GM12872 (cell line): ENCODE measurements around the gene RCC1.

Experiments
- TF ChIP-seq, protein P1 (sequence below): IDR thresholded peaks from 3 replicates; pipeline ENCODE4 v1.5.1; 2011; ENCODE audit warnings: low read depth, mild to moderate bottlenecking, low read length, moderate library complexity; ENCODE audit not compliant: insufficient read depth

The RCC1 gene

DNA sequence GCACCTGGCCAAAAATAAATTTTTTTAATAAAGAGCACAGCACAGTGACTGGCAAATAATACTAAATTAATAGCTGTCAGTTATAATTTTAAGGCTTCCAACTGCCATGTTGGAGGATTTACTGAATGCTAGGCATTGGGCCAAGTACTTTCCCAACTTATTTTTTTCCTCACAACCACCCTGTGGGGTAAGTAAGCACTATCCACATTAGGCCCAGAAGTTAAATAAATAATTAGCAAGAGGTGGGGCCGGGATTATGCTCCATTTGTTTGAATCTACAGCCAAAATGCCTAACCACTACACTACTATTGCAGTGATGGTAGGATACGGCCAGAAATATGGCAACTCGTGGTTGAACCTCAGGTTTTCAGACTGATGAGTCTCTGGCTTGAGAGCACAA, 42.5 kb downstream of the RCC1 start:
- TF ChIP-seq, protein P1, sequence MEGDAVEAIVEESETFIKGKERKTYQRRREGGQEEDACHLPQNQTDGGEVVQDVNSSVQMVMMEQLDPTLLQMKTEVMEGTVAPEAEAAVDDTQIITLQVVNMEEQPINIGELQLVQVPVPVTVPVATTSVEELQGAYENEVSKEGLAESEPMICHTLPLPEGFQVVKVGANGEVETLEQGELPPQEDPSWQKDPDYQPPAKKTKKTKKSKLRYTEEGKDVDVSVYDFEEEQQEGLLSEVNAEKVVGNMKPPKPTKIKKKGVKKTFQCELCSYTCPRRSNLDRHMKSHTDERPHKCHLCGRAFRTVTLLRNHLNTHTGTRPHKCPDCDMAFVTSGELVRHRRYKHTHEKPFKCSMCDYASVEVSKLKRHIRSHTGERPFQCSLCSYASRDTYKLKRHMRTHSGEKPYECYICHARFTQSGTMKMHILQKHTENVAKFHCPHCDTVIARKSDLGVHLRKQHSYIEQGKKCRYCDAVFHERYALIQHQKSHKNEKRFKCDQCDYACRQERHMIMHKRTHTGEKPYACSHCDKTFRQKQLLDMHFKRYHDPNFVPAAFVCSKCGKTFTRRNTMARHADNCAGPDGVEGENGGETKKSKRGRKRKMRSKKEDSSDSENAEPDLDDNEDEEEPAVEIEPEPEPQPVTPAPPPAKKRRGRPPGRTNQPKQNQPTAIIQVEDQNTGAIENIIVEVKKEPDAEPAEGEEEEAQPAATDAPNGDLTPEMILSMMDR: no peak

DNA sequence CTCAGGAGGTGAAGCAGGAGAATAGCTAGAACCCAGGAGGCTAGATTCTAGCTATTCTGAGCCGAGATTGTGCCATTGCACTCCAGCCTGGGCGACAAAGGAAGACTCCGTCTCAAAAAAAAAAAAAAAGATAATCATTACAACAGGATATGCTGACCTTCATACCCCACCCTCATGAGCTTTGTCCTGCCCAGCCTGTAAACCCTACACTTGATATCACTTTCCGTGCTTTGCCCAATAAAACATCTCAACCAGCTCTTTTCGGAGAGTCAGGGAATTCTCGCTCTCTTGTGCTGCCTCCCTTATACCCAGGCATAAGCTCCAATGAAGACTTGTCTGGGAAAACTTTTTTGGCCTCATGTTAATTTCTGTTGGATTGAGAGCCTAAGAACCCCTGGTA, 45.5 kb downstream of the RCC1 start:
- TF ChIP-seq, protein P1: no peak

DNA sequence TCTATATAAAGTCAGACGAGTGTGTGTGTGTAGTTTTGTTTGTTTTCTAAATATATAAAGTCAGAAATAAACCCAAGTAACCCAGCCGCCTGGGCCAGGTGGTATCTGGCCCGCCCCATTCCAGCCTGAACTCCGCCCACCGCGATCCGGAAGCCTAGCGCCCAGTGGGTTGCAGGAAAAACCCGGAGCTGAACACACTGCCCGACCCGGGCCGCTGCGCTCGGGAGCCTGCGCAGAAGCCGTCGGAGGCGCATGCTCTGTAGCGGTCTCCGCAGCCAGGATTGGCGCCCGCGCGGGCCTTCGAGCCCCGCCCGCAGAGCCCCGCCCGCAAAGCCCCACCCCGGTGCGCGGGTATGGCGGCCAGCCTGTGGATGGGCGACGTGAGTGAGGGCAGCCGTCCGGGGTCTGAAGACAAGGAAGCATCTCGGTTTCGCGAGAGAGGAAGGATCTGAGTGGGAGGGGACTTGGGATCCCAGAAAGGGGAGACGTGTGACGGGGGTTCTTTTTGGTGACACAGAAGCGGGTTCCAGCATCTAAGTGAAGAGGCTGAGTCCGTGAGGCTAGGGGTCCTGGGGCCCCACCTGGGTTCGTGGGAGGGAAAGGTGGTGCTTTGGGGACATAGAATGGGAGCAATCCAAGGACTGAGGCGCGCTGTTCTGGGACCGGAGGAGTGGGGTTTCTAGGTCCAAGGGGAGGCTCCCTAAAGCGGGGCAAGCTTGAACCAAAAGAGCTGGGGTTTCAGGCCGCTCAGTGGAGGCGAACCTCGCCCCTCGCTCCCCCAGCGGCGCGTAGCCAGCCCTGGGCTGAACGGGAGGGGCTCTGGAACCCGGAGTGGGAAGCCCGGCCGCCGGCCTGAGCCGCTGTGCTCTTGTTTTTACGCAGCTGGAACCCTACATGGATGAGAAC, 47.2 kb downstream of the RCC1 start, which contains the start of gene TRNAU1AP:
TRNAU1AP (plus strand) TSS at position 328 of the 906 bp plus-strand sequence; CDS start at position 354, 26 bp downstream.
- TF ChIP-seq, protein P1: no peak

GRCh38 chr1:28560886-28561285, 55.0 kb downstream of the RCC1 start:
- TF ChIP-seq, protein P1: no peak

- TF ChIP-seq, protein P1: no peak
Measured at GRCh38 chr1:28564310-28564709, 58.5 kb downstream of the RCC1 start.

- TF ChIP-seq, protein P1: no peak
Measured at GRCh38 chr1:28565040-28565439, 59.2 kb downstream of the RCC1 start.

DNA sequence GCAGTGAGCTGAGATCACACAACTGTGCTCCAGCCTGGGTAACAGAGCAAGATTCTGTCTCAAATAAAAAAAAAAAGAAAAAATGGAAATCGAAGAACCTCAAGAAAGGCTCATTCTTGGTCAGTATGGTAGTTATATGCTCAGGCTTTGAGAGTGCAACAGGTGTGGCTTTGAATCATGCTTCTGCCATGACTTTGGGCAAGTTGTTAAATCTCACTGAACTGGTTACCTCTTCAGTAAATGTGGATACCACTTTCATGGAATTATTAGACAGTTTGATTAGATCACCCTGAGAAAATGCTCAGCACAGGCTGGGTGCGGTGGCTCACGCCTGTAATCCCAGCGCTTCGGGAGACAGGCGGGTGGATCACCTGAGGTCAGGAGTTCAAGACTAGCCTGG, 59.9 kb downstream of the RCC1 start:
- TF ChIP-seq, protein P1: no peak
